Measurements from ENCODE around the gene FXYD2.
A peak's percentile ranks its signal among the peaks of the same experiment; 100 is the strongest.
"Not testable (repeated sequence)": the region's sequence is repeated elsewhere in the genome, so short reads cannot be mapped to it uniquely, and the experiment has no call there.

FXYD2 gene

GRCh38 chr11:117819096-117820040 lies 5.2 kb downstream of the FXYD2 start:
- DNase-seq = peak; percentile 48

- DNase-seq = no peak
These were observed 6.3 kb downstream of the FXYD2 start for GRCh38 chr11:117818041-117818873.

DNA sequence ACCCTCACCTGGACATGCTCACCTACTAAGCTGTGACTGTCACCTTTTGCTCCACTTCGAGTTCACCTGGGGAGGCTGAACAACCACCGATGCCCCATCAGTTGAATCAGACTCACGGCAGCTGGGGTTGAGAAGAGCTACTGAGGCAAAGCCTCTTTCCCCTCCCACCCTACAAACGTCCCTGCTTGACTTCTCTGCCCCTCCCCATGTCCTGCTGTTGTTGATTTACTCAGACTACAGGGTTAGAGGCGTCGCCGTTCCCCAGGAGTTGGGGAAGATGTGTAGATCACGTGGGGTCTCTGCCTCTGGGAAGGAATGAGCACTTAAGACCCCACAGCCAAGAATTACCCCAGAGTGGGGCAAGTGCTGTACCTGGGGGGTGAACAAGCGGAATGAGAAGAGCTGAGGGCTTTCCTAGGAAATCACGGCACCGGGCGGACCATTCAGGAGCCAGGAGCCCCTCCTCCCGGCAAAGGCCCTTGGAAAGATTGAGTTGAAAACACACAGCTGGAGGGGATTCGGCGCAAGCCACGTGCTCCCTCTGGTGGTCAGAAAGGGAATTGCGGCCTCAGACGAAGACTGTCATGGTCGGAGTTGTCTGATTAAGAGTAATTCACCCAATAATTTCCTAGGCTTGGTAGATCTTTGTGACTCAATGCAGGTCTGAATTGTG lies 7.0 kb downstream of the FXYD2 start:
- DNase-seq = no peak

DNA sequence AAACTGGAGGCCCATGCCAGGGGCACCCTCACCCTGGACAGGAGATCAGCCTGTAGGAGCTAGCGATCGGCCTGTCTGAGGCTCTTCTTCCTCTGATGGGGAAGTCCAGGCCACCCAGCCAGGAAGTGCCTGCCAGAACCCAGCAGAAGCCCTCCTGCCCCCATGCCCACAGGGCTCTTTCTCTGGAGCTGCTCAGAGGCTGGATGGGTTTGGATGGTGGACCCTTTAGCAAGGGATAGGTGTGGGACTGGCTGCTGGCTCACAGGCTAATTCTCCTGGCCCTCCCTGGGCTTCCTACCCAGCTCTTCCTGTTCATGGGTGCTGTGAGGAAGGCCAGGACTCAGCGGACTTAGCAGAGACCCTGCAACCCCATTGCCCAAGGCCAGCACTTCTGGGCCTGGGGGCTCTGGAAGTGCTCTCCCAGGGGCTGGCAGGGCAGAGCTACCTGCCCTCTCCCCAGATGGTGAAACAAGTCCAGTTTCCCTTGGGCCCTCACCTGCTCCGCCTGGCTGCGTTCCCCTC lies 7.6 kb downstream of the FXYD2 start:
- no peak for DNase-seq

- DNase-seq = no peak
These were observed 8.3 kb downstream of the FXYD2 start for GRCh38 chr11:117816151-117816741.

DNA sequence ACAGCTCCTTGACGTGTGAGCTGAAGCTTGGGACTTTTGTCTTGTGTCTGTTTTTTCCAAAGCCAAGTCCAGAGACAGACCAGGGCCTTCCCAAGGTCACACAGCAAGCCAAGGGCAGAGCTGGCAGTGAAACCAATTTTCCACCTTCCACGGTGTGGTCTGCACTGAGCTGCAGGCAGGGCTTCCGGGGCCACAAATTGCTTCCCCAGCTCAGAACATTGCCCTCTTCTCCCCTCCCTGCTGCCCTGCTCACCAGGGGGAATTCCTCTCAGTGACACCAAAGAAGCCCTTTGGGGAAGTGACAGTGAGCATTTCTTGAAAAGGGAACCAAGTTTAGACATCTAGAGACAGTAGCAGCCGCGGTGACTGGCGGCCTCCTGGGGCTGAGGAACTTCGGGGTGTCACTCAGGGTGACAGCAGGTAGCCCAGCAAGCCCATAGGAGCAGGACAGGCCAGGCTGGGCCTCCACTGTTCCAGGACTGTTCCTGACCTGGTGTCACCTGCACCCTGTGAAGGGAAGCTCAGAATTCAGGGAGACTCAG lies 9.2 kb downstream of the FXYD2 start:
- DNase-seq = no peak

GRCh38 chr11:117814766-117815261 lies 9.7 kb downstream of the FXYD2 start:
- DNase-seq = peak; percentile 46

DNA sequence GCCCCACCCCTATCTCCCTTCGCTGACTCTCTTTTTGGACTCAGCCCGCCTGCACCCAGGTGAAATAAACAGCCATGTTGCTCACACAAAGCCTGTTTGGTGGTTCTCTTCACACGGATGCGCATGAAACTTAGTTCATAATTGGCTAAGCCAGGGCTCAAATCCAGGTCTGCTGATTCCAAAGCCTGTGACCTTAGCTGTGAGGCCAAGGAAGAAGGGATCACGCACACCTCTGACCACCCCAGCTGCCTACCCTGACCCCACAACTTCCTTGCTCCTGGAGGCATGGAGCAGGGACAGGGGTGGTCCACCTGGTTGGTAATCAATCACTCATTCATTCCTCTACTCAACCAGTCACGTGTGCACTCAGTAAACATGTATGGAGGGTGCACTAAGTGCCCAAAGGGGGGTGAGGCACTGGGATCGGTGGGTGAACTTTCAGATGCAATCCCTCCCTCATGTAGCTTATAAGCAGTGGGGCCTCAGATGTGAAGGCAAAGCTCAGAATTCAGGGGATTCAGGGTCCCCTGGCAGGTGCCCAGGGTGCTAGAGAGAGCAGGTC lies 10.3 kb downstream of the FXYD2 start:
- no peak for DNase-seq

DNA sequence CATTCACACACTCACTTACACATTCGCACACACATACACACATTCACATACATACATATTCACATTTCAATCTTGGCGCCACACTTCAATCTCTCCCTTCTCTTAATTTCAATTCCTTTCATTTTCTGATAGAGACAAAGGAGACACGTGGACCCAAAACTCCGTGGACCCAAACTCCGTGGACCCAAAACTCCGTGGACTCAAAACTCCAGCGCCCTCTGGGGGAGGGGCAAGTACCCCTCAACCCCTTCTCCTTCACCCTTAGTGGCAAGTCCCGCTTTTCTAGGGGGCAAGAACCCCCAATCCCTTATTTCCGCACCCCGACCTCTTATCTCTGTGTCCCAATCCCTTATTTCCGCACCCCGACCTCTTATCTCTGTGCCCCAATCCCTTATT lies 14.5 kb downstream of the FXYD2 start:
- not testable (repeated sequence) for DNase-seq

GRCh38 chr11:117809236-117810055 lies 15.1 kb downstream of the FXYD2 start:
- DNase-seq = peak; percentile 18

DNA sequence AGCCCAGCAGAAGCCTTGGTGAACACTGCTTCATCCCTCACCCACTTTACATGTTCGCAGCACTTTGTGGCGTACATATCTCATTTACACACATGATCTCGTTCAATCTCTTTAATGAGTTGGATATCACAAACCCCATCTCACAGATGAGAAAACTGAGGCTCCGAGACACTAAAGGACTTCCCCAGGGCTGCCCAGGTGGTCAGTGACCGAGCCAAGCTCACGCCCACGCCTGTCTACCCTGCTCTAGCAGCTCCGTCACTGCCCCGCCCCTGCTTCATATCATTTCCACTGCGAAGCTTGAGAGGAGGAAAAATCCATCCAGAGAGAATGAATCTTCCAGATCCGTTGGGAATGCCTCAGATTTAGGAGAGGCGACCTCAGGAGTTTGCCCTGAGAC lies 15.8 kb downstream of the FXYD2 start:
- DNase-seq = no peak

- DNase-seq = no peak
These were observed 16.8 kb downstream of the FXYD2 start for GRCh38 chr11:117807482-117808327.

- no peak for DNase-seq
These were observed 17.7 kb downstream of the FXYD2 start for GRCh38 chr11:117806846-117807245.

- DNase-seq = no peak
These were observed 19.5 kb downstream of the FXYD2 start for GRCh38 chr11:117805045-117805444.

- DNase-seq = no peak
These were observed 20.6 kb downstream of the FXYD2 start for GRCh38 chr11:117803896-117804295.

GRCh38 chr11:117799634-117800033 lies 24.9 kb downstream of the FXYD2 start:
- no peak for DNase-seq

DNA sequence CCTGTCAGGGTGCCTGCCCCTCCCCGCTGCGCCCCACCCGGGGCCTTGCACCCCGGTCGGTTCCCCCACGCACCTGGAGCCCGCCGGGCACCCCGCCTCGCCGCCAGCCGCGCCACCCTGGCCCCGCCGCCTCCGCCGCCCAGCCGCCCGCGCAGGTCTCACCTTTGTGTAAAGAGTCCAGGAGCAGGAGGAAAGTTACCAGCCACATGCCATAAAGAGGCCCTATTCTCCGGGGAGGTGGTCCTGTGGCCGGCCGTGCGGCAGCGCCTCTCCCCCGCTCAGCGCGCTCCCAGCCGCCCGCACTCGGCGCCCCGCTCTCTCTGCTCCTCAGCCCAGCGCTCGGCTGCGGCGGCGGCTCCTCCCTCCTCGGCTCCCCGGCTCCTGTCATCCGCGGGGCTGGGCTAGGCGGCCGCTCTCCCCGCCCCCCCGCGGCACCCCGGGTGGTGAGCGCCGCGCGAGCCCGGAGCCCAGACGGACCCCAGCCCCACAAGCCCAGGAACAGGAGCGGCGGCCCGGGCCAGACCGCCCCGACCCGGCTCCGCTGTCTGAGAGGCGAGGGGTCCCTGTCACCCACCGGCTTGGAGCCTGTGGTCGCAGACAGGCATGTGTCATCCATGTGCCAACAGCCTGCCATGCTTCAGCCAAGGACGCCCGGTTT lies 27.5 kb downstream of the FXYD2 start, which contains the start of gene DSCAML1:
DSCAML1 (minus strand) TSS at position 345 of the 658 bp plus-strand sequence; CDS start at position 208, 137 bp downstream.
- DNase-seq = no peak

GRCh38 chr11:117796456-117796871 lies 28.1 kb downstream of the FXYD2 start:
- DNase-seq = no peak

All from NCI-H187 treated with DMSO at 0.1 percent for 48 hours (cell line).